Spleen (tissue), 11 donors: Measurements from ENCODE around the gene UTRN. TPM values are rescaled to one million over a fixed set of nuclear protein-coding genes. Genes with fewer than 3 reads are reported as not detected.
A peak's percentile ranks its signal among the peaks of the same experiment; 100 is the strongest.

Experiments
- DNase-seq: peaks from one replicate; pipeline ENCODE4 v3.0.0-alpha.2; 2020
- H3K27ac ChIP-seq, 8 donors: fragments of 200-600 bp; sonication (generic) in 7 of 8; 1 replicate in 4 of 8; 2 replicates in 4 of 8; pipeline versions ENCODE4 v1.5.0 to v1.8.0; 2016 to 2021; ENCODE audit warnings: inconsistent platforms in 4 of 8, mild to moderate bottlenecking in 4 of 8, moderate library complexity in 1 of 8
- H3K27me3 ChIP-seq, 7 donors: fragments of 200-600 bp; sonication (generic) in 6 of 7; replicated peaks in 1 of 7; 1 replicate in 4 of 7; 2 replicates in 3 of 7; pipeline versions ENCODE4 v1.5.0 to v1.8.0; 2016 to 2021; ENCODE audit warnings: inconsistent platforms in 3 of 7, mild to moderate bottlenecking in 1 of 7
- H3K36me3 ChIP-seq, 6 donors: fragments of 200-600 bp; sonication (generic) in 5 of 6; 1 replicate in 4 of 6; 2 replicates in 2 of 6; pipeline versions ENCODE4 v1.5.0 to v1.8.0; 2016 to 2021; ENCODE audit warnings: inconsistent platforms in 2 of 6
- H3K4me1 ChIP-seq, 6 donors: fragments of 200-600 bp; sonication (generic) in 5 of 6; 1 replicate in 3 of 6; 2 replicates in 3 of 6; pipeline versions ENCODE4 v1.5.0 to v1.8.0; 2016 to 2021; ENCODE audit warnings: inconsistent platforms in 3 of 6
- H3K4me3 ChIP-seq, 8 donors: fragments of 200-600 bp; sonication (generic) in 7 of 8; 1 replicate in 4 of 8; 2 replicates in 4 of 8; pipeline versions ENCODE4 v1.5.0 to v1.8.0; 2016 to 2021; ENCODE audit warnings: inconsistent platforms in 4 of 8, mild to moderate bottlenecking in 4 of 8, moderate library complexity in 2 of 8
- H3K9me3 ChIP-seq, 8 donors: fragments of 200-600 bp; sonication (generic) in 7 of 8; 1 replicate in 4 of 8; 2 replicates in 4 of 8; pipeline versions ENCODE4 v1.5.0 to v1.8.0; 2016 to 2021; ENCODE audit warnings: inconsistent platforms in 4 of 8
- POLR2A ChIP-seq, 3 donors: fragments of 450-650 bp; IDR thresholded peaks; one replicate each; pipeline ENCODE4 v1.5.1; 2017; ENCODE audit warnings: antibody characterized with exemption in 3 of 3, mild to moderate bottlenecking in 1 of 3
- POLR2AphosphoS5 ChIP-seq, 3 donors: sonication (generic); formaldehyde crosslinking; IDR thresholded peaks; one replicate each; pipeline ENCODE4 v1.5.1; 2017; ENCODE audit warnings: antibody characterized with exemption in 3 of 3
- WGBS, 5 donors: extraction: QIAGEN DNeasy Blood & Tissue Kit in 3 of 5; methylation state at CpG; one replicate each; pipeline versions ENCODE4 v1.1.5 to v1.1.7; 2013 to 2018; 5-methylcytosine and 5-hydroxymethylcytosine counted together
- intact Hi-C: fragments of 100-400 bp; cut with DNase I; formaldehyde crosslinking; loops from one replicate; pipeline ENCODE4 v1.15.0; 2023; ENCODE audit warnings: low total_unique reads
- polyA plus RNA-seq, 3 donors: library from polyadenylated mRNA; stranded (reverse); fragments of 200-250 nt; gene quantifications; one replicate each; pipeline ENCODE4 v1.2.1, GENCODE V29; 2013
- total RNA-seq, 7 donors: library from RNA; depleted of rRNA in 3 of 7; stranded (reverse); fragments of >200 nt in 3 of 7; fragmentation: NEBNext Ultra II Directional in 4 of 7; extraction: Animal tissue kit (Norgen Biotek cat#: 25700) in 4 of 7; gene quantifications; one replicate each; pipeline versions ENCODE4 v1.1.0 to v1.2.1, GENCODE V29; 2016 to 2021
- TF ChIP-seq, protein P1 (sequence below), 11 experiments: fragments of 200-600 bp in 7 of 11; fragments of 450-650 bp in 4 of 11; sonication (generic) in 4 of 11; IDR thresholded peaks in 8 of 11; conservative IDR thresholded peaks in 3 of 11; 1 replicate in 7 of 11; 2 replicates in 4 of 11; pipeline versions ENCODE4 v1.4.0 to v1.8.0; 2016 to 2021; ENCODE audit warnings: antibody characterized with exemption in 11 of 11, inconsistent platforms in 4 of 11, mild to moderate bottlenecking in 1 of 11
- donor health status: healthy with polysubstance abuse.
- donor health status: DM: no; HTN: no; CAD: no; lungs with moderate emphysema.
- donor health status: DM: no; HTN: no; CAD: no.
- donor health status: Bipolar disorder and iron deficiency.
- donor health status: healthy.
- donor health status: DM: no; HTN: no; CAD: no.
- donor health status: DM: yes; HTN: yes; CAD: no.

UTRN gene
- total and polyA plus RNA-seq, 10 donors, result 15.4 to 539 (median 364) TPM

DNA sequence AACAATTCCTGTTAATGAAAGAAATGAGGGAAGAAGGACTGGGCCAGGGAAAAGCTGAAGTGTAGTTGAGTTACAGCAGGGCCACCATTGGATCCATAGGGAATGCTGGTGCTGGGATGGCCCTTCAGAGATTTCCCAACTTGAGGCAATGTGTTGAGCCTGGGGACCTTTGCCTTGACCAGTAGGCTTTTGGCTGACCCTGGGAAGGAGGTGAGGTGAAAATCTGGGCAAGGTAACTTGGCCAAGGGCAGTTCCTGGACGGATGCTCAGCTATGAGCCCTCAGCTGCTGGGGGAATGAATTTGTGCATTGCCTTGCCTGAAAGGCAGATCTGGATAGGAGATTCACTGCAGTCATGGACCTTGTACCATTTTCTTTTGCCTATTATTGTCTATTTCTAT is 20.4 kb downstream of the UTRN start:
- Histone ChIP-seq H3K4me1 (peaks cover under 1 to 69% (median 30%) of the 10 kb centered on the region in 6 donors), H3K36me3 (peaks cover 0 to 34% (median 2%) of the 10 kb centered on the region in 6 donors), H3K9me3 (no peaks in the 10 kb centered on the region), H3K27ac (peak overlapping the region in 3 of 8 donors; percentile 25 to 58 (median 37)), H3K27me3 (no peaks in the 10 kb centered on the region), H3K4me3 (no peak overlapping the region)
- TF ChIP-seq, protein P1, sequence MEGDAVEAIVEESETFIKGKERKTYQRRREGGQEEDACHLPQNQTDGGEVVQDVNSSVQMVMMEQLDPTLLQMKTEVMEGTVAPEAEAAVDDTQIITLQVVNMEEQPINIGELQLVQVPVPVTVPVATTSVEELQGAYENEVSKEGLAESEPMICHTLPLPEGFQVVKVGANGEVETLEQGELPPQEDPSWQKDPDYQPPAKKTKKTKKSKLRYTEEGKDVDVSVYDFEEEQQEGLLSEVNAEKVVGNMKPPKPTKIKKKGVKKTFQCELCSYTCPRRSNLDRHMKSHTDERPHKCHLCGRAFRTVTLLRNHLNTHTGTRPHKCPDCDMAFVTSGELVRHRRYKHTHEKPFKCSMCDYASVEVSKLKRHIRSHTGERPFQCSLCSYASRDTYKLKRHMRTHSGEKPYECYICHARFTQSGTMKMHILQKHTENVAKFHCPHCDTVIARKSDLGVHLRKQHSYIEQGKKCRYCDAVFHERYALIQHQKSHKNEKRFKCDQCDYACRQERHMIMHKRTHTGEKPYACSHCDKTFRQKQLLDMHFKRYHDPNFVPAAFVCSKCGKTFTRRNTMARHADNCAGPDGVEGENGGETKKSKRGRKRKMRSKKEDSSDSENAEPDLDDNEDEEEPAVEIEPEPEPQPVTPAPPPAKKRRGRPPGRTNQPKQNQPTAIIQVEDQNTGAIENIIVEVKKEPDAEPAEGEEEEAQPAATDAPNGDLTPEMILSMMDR (IDR thresholded peaks at IDR 0.05 in 8 of 11, conservative IDR thresholded peaks at IDR 0.05 in 3 of 11), result no peak
- TF ChIP-seq POLR2AphosphoS5 (IDR thresholded peaks at IDR 0.05) (no peak), POLR2A (IDR thresholded peaks at IDR 0.05) (no peak)
- intact Hi-C loops, result no loop called here
- WGBS, 5 donors, result 63 to 73% (median 71%) methylated on average over 1 of the region's 1 CpG
- no peak for DNase-seq

DNA sequence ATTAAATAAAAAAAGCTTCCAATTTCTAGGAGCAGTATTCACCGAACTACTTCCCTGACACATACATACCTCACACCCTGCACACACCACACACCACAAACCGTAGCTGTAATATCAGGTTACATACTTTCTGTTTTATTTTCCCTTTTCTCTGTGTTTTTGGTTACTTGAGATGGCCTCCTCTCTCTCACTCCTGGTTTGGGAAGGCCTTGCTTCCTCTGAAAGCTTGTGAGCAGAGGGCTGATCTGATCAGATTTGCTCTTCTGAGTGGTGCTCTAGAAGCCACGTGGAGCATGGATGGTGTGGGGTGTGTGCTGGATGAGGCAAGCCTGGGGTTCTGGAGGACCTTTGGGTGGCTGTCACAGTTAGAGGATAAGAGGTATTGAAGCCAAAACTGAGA is 20.9 kb downstream of the UTRN start:
- TF ChIP-seq, protein P1 (IDR thresholded peaks at IDR 0.05 in 8 of 11, conservative IDR thresholded peaks at IDR 0.05 in 3 of 11), result no peak
- TF ChIP-seq POLR2A (IDR thresholded peaks at IDR 0.05), result no peak
- no peak for TF ChIP-seq POLR2AphosphoS5 (IDR thresholded peaks at IDR 0.05)
- H3K9me3 ChIP-seq, result no peaks in the 10 kb centered on the region
- no peak for DNase-seq
- peaks cover 0 to 34% (median 2%) of the 10 kb centered on the region in 6 donors for H3K36me3 ChIP-seq
- peaks cover 4 to 73% (median 34%) of the 10 kb centered on the region in 6 donors for H3K4me1 ChIP-seq
- no peaks in the 10 kb centered on the region for H3K27me3 ChIP-seq
- H3K4me3 ChIP-seq, result no peak overlapping the region
- intact Hi-C loops, result no loop called here
- peak overlapping the region in 4 of 8 donors; percentile 29 to 71 (median 54) for H3K27ac ChIP-seq
- WGBS, 5 donors, result 31 to 51% (median 43%) methylated on average over 3 of the region's 3 CpGs

DNA sequence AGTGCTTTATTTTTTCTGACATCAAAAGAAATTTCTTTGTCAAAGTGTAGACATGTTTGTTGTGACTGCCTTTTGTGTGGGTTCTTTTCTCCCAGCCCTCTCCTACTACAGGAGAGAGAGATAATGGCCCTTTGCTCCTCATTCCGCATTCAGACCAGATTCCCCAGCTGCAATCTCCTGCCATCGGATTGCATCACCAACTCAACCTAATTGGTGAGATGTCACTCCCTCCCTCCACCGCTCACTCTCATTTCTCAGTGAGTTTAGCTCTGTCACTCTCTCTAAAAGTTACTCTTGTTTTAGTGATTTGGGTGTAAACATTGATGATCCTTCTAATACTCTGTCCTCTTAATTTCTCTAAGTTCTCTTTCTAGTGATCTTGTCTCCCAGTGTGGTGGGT is 22.7 kb downstream of the UTRN start:
- 69 to 91% (median 81%) methylated on average over 3 of the region's 3 CpGs for WGBS, 5 donors
- Histone ChIP-seq H3K36me3 (peaks cover 0 to 23% (median 2%) of the 10 kb centered on the region in 6 donors), H3K4me3 (no peak overlapping the region), H3K4me1 (peaks cover 4 to 83% (median 42%) of the 10 kb centered on the region in 6 donors), H3K9me3 (no peaks in the 10 kb centered on the region), H3K27ac (no peak overlapping the region), H3K27me3 (no peaks in the 10 kb centered on the region)
- TF ChIP-seq POLR2A (IDR thresholded peaks at IDR 0.05), result no peak
- peak in 1 of 3 donors; percentile 34 for TF ChIP-seq POLR2AphosphoS5 (IDR thresholded peaks at IDR 0.05)
- DNase-seq, result no peak
- intact Hi-C loops, result no loop called here

DNA sequence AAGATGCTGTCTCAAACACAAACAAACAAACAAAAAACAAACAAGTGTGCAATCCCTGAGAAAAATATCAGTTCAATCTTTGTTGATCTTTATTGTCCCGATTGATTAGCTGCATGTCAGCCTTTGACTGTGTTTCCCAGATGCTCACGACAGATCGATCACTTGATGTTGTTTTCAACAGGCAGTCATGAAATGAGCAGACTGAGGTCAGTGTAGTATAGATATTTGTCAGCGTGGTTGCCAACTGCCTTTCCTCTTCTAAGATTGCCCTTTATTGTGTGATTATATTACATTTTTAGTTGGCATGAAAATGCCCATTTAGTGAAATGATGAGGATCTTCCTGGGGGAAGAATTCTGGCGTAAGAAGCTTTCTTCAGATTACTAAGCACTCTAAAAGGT is 25.6 kb downstream of the UTRN start:
- H3K27me3 ChIP-seq, result no peaks in the 10 kb centered on the region
- no peaks in the 10 kb centered on the region for H3K9me3 ChIP-seq
- H3K36me3 ChIP-seq, result peaks cover 0 to 23% (median 2%) of the 10 kb centered on the region in 6 donors
- H3K27ac ChIP-seq, result no peak overlapping the region
- DNase-seq, result no peak
- intact Hi-C loops, result no loop called here
- 64 to 83% (median 79%) methylated on average over 5 of the region's 5 CpGs for WGBS, 5 donors
- H3K4me1 ChIP-seq, result peaks cover 0 to 84% (median 44%) of the 10 kb centered on the region in 6 donors
- peak overlapping the region in 1 of 8 donors; percentile 27 for H3K4me3 ChIP-seq
- no peak for TF ChIP-seq POLR2A (IDR thresholded peaks at IDR 0.05)
- TF ChIP-seq POLR2AphosphoS5 (IDR thresholded peaks at IDR 0.05), result no peak
- TF ChIP-seq, protein P1 (IDR thresholded peaks at IDR 0.05 in 8 of 11, conservative IDR thresholded peaks at IDR 0.05 in 3 of 11), result no peak
